K562 (cell line): ENCODE data around the gene NEDD4L.

Experiments
- C11orf30 ChIP-seq: fragments of 450-650 bp; IDR thresholded peaks from 2 replicates; pipeline ENCODE4 v1.6.1; 2016; ENCODE audit warnings: low read depth, mild to moderate bottlenecking
- CTCF ChIP-seq, 3 experiments: IDR thresholded peaks in 2 of 3; conservative IDR thresholded peaks in 1 of 3; 2 replicates each; pipeline ENCODE4 v1.5.1; 2011 to 2012; ENCODE audit warnings: low read length in 3 of 3, mild to moderate bottlenecking in 3 of 3, control low read depth in 2 of 3, improper control_type of control experiment in 1 of 3, inconsistent platforms in 1 of 3, low read depth in 1 of 3, mixed read lengths in 1 of 3, moderate library complexity in 1 of 3; ENCODE audit not compliant: insufficient read depth in 2 of 3
- FOXA3 ChIP-seq, 2 experiments: fragments of 450-650 bp in 1 of 2; sonication (generic) in 1 of 2; formaldehyde crosslinking; IDR thresholded peaks in 1 of 2; conservative IDR thresholded peaks in 1 of 2; 2 replicates each; pipeline versions ENCODE4 v1.4.0 to v1.8.0; 2020 to 2022; ENCODE audit warnings: mild to moderate bottlenecking in 2 of 2, missing genetic modification reagents in 1 of 2
- KAT8 ChIP-seq: fragments of 450-650 bp; IDR thresholded peaks from 2 replicates; pipeline ENCODE4 v1.6.1; 2016; ENCODE audit warnings: low read depth, mild to moderate bottlenecking
- NR1H2 ChIP-seq: sonication (generic); formaldehyde crosslinking; IDR thresholded peaks from 2 replicates; pipeline ENCODE4 v1.4.0; 2020; ENCODE audit warnings: mild to moderate bottlenecking, missing genetic modification reagents
- NR3C1 ChIP-seq: sonication (generic); formaldehyde crosslinking; IDR thresholded peaks from 2 replicates; pipeline ENCODE4 v1.8.1; 2022; ENCODE audit warnings: missing genetic modification reagents
- RAD21 ChIP-seq, 2 experiments: fragments of 250-450 bp in 1 of 2; fragments of 450-650 bp in 1 of 2; sonication (Bioruptor Pico) in 1 of 2; formaldehyde crosslinking in 1 of 2; IDR thresholded peaks in 1 of 2; conservative IDR thresholded peaks in 1 of 2; 2 replicates each; pipeline versions ENCODE4 v1.4.0 to v1.8.0; 2020 to 2022; ENCODE audit warnings: mild to moderate bottlenecking in 2 of 2, moderate library complexity in 1 of 2
- RREB1 ChIP-seq: fragments of 250-450 bp; sonication (Bioruptor Pico); IDR thresholded peaks from 2 replicates; pipeline ENCODE4 v1.4.0; 2020
- ZC3H8 ChIP-seq: fragments of 450-650 bp; IDR thresholded peaks from 2 replicates; pipeline ENCODE4 v1.6.1; 2017
- ZNF24 ChIP-seq: fragments of 450-650 bp; IDR thresholded peaks from 2 replicates; pipeline ENCODE4 v1.6.1; 2016

- TF ChIP-seq ZNF24: no peak
- TF ChIP-seq NR1H2 (CRISPR knock-in tag): no peak
- no peak for TF ChIP-seq CTCF (IDR thresholded peaks at IDR 0.05 in 2 of 3, conservative IDR thresholded peaks at IDR 0.05 in 1 of 3; ENCODE audit: insufficient read depth in 2 of 3, low read depth in 1 of 3, low read length in 3 of 3)
- no peak for TF ChIP-seq RAD21 (CRISPR knock-in tag; conservative IDR thresholded peaks at IDR 0.05 in 1 of 2, IDR thresholded peaks at IDR 0.05 in 1 of 2)
- TF ChIP-seq ZC3H8: no peak
- TF ChIP-seq RREB1 (CRISPR knock-in tag): no peak
- TF ChIP-seq C11orf30: no peak
- TF ChIP-seq KAT8: no peak
- TF ChIP-seq NR3C1 (CRISPR knock-in tag): no peak
- no peak for TF ChIP-seq FOXA3 (CRISPR knock-in tag; conservative IDR thresholded peaks at IDR 0.05 in 1 of 2, IDR thresholded peaks at IDR 0.05 in 1 of 2)
These were observed 344.7 kb downstream of the NEDD4L start for GRCh38 chr18:58388736-58389135.
